Loucy (cell line): ENCODE data around the gene CRB2.

Source experiments
- H2AFZ ChIP-seq: fragments of 200-600 bp; sonication (generic); 2 replicates; pipeline ENCODE4 v1.6.0; 2016; ENCODE audit warnings: antibody characterized with exemption, mild to moderate bottlenecking, low read length, moderate library complexity
- H3F3A ChIP-seq: fragments of 200-600 bp; 2 replicates; pipeline ENCODE4 v1.6.0; 2016; ENCODE audit warnings: antibody characterized with exemption, low read depth, mild to moderate bottlenecking
- H3K27me3 ChIP-seq: fragments of 200-600 bp; sonication (generic); 2 replicates; pipeline ENCODE4 v1.6.1; 2014; ENCODE audit warnings: low read length, mild to moderate bottlenecking; ENCODE audit not compliant: insufficient read depth, poor library complexity, severe bottlenecking
- H3K36me3 ChIP-seq: fragments of 200-600 bp; sonication (generic); 2 replicates; pipeline ENCODE4 v1.6.1; 2016; ENCODE audit warnings: low read length; ENCODE audit not compliant: insufficient read depth
- H3K4me1 ChIP-seq: fragments of 200-600 bp; sonication (generic); 2 replicates; pipeline ENCODE4 v1.5.1; 2014; ENCODE audit warnings: low read length, mild to moderate bottlenecking; ENCODE audit not compliant: insufficient read depth, poor library complexity, severe bottlenecking
- H3K4me2 ChIP-seq: fragments of 200-600 bp; sonication (generic); 2 replicates; pipeline ENCODE4 v1.6.0; 2014; ENCODE audit warnings: antibody characterized with exemption, low read length, low read depth, mild to moderate bottlenecking; ENCODE audit not compliant: poor library complexity, severe bottlenecking
- H3K4me3 ChIP-seq: fragments of 200-600 bp; sonication (generic); 2 replicates; pipeline ENCODE4 v1.5.1; 2014; ENCODE audit warnings: low read length, mild to moderate bottlenecking, mixed read lengths; ENCODE audit not compliant: poor library complexity, severe bottlenecking
- H3K79me2 ChIP-seq: fragments of 200-600 bp; sonication (generic); 2 replicates; pipeline ENCODE4 v1.6.1; 2014; ENCODE audit warnings: low read length; ENCODE audit not compliant: insufficient read depth
- H3K9ac ChIP-seq: fragments of 200-600 bp; sonication (generic); 2 replicates; pipeline ENCODE4 v1.6.0; 2014; ENCODE audit warnings: mild to moderate bottlenecking, low read depth, low read length, moderate library complexity; ENCODE audit not compliant: poor library complexity, severe bottlenecking
- H3K9me2 ChIP-seq: fragments of 200-600 bp; sonication (generic); replicated peaks from 2 replicates; pipeline ENCODE4 v1.6.1; 2016; ENCODE audit warnings: low read depth, low read length, mixed read lengths
- H3K9me3 ChIP-seq: fragments of 200-600 bp; sonication (generic); 2 replicates; pipeline ENCODE4 v1.6.1; 2014; ENCODE audit warnings: mild to moderate bottlenecking, antibody characterized with exemption, low read length, low read depth; ENCODE audit not compliant: insufficient read depth
- H4K20me1 ChIP-seq: fragments of 200-600 bp; sonication (generic); 2 replicates; pipeline ENCODE4 v1.6.0; 2014; ENCODE audit warnings: antibody characterized with exemption, low read length, mild to moderate bottlenecking; ENCODE audit not compliant: insufficient read depth, poor library complexity, severe bottlenecking
- EZH2phosphoT487 ChIP-seq: fragments of 200-600 bp; IDR thresholded peaks from 2 replicates; pipeline ENCODE4 v1.6.1; 2018; ENCODE audit warnings: antibody characterized with exemption, mild to moderate bottlenecking, moderate library complexity, borderline replicate concordance
- TF ChIP-seq, protein P1 (sequence below): fragments of 200-600 bp; sonication (generic); conservative IDR thresholded peaks from 2 replicates; pipeline ENCODE4 v1.5.1; 2014; ENCODE audit warnings: mild to moderate bottlenecking, antibody characterized with exemption, low read length

The CRB2 gene

DNA sequence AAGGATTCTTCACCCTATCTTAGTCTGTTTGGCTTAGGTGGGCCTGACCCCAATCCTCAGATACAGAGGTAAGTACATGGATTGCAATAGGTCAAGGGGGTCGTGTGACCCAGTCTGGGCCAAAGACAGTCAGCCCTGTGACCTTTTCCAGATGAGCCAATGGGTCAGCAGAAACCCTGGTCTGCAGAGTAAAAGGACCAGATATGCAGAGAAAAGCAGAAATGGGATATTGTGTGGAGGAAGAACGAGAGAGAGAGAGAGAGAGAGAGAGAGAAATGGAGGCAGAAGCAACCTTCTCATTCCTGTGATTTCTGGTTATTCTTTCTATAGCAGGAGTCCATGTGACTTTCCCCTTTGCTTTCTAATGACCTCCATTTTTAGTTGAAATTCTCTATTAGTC is 40.4 kb upstream of the CRB2 start:
- Histone ChIP-seq H4K20me1 (no peaks in the 10 kb centered on the region), H3K4me3 (no peak overlapping the region), H3K9ac (no peak overlapping the region), H3K9me3 (no peaks in the 10 kb centered on the region), H3K79me2 (no peaks in the 10 kb centered on the region), H3K36me3 (no peaks in the 10 kb centered on the region), H3K4me2 (no peak overlapping the region), H3F3A (no peaks in the 10 kb centered on the region), H3K4me1 (no peaks in the 10 kb centered on the region), H3K9me2 (no peaks in the 10 kb centered on the region), H2AFZ (no peak overlapping the region), H3K27me3 (no peaks in the 10 kb centered on the region)
- no peak for TF ChIP-seq EZH2phosphoT487
- TF ChIP-seq, protein P1, sequence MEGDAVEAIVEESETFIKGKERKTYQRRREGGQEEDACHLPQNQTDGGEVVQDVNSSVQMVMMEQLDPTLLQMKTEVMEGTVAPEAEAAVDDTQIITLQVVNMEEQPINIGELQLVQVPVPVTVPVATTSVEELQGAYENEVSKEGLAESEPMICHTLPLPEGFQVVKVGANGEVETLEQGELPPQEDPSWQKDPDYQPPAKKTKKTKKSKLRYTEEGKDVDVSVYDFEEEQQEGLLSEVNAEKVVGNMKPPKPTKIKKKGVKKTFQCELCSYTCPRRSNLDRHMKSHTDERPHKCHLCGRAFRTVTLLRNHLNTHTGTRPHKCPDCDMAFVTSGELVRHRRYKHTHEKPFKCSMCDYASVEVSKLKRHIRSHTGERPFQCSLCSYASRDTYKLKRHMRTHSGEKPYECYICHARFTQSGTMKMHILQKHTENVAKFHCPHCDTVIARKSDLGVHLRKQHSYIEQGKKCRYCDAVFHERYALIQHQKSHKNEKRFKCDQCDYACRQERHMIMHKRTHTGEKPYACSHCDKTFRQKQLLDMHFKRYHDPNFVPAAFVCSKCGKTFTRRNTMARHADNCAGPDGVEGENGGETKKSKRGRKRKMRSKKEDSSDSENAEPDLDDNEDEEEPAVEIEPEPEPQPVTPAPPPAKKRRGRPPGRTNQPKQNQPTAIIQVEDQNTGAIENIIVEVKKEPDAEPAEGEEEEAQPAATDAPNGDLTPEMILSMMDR = no peak

DNA sequence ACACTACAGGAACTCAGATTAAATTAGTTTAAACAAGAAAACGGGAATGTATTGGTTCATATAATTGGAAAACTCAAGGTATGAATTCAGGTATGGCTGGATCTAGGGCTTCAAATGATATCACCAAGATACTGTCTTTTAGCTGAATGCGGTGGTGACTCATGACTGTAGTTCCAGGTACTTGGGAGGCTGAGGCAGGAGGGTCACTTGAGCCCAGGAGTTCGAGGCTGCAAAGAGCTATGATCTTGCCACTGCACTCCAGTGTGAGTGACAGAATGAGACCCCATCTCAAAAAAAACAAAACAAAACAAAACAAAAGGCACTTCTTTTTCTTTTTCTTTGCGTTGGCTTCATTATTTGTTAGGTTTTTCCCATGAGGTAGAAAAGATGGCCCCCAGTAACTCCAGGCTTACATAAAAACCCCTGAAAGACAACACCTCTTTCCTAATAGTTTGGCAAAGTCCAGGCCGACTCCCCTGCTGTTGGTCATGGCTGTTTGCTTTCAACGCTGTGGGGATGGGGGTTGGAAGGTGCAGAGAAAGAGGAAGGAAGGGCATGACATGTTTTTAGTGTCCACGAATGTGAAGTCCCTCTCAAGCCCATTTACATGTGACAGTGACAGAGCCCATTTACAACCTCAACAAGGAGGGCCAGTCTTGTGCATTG is 39.8 kb upstream of the CRB2 start:
- Histone ChIP-seq H2AFZ (no peak overlapping the region), H3K79me2 (no peaks in the 10 kb centered on the region), H3K4me2 (no peak overlapping the region), H3K4me1 (no peaks in the 10 kb centered on the region), H3K9me3 (no peaks in the 10 kb centered on the region), H3F3A (no peaks in the 10 kb centered on the region), H3K9me2 (no peaks in the 10 kb centered on the region), H4K20me1 (no peaks in the 10 kb centered on the region), H3K36me3 (no peaks in the 10 kb centered on the region), H3K9ac (no peak overlapping the region), H3K27me3 (no peaks in the 10 kb centered on the region), H3K4me3 (no peak overlapping the region)
- TF ChIP-seq, protein P1 = no peak
- no peak for TF ChIP-seq EZH2phosphoT487

DNA sequence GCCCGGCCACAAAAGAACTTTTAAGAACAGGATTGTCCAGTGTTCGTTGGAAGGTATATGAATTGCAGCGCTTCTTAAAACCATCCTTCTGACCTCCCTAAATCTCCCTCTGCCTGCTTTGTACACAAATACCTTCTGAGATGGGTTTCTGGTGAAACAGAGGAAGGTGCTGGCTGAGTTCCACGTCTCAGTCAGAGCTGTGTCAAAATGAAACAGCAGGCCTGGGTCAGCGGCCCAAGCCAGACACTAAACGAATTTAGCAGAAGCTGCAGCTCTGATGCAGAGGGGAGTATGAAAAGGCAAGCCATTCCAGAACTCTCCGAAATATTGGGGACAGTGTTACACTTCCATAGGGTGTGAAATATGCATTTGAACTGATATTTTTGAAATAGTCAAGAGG is 37.8 kb upstream of the CRB2 start:
- no peak overlapping the region for H2AFZ ChIP-seq
- no peaks in the 10 kb centered on the region for H4K20me1 ChIP-seq
- H3K9me2 ChIP-seq = no peaks in the 10 kb centered on the region
- no peak for TF ChIP-seq EZH2phosphoT487
- TF ChIP-seq, protein P1 = no peak
- no peaks in the 10 kb centered on the region for H3F3A ChIP-seq
- H3K4me2 ChIP-seq = no peak overlapping the region
- H3K79me2 ChIP-seq = no peaks in the 10 kb centered on the region
- no peaks in the 10 kb centered on the region for H3K9me3 ChIP-seq
- no peak overlapping the region for H3K9ac ChIP-seq
- no peaks in the 10 kb centered on the region for H3K36me3 ChIP-seq
- no peak overlapping the region for H3K4me3 ChIP-seq
- H3K27me3 ChIP-seq = no peaks in the 10 kb centered on the region
- peaks cover 16% of the 10 kb centered on the region for H3K4me1 ChIP-seq
